ENCODE data around the gene WWTR1. TPM values are rescaled to one million over a fixed set of nuclear protein-coding genes. Genes with fewer than 3 reads are reported as not detected.
A peak's percentile ranks its signal among the peaks of the same experiment; 100 is the strongest.

WWTR1 gene
- total and polyA plus RNA-seq, 2 of the 4 experiments (the other 2 are of a cell fraction), result 38.9 to 65.3 TPM

GRCh38 chr3:149507491-149508324, 150.1 kb downstream of the WWTR1 start:
- Histone ChIP-seq H2BK120ac (ENCODE audit: low read depth, low read length) (peak overlapping the region; percentile 86), H3K23ac (ENCODE audit: low read depth, low read length) (peak overlapping the region; percentile 10; the same call in 1 of the 2 replicates), H3K18ac (ENCODE audit: low read depth, low read length) (peak overlapping the region; percentile 51; the same call in 1 of the 2 replicates), H3K27me3 (ENCODE audit: control insufficient read depth, insufficient read depth, low read length) (no peaks in the 10 kb centered on the region), H4K8ac (ENCODE audit: low read depth in 2 of 2, low read length in 2 of 2) (peak overlapping the region; percentile 63 to 66; a peak in 3 of 4 replicates), H2BK20ac (ENCODE audit: low read depth, low read length) (peak overlapping the region; percentile 68; the same call in 1 of the 2 replicates), H3K14ac (replicated peaks; ENCODE audit: low read depth, low read length) (peak overlapping the region; percentile 67), H3K9me1 (ENCODE audit: insufficient read depth, low read length) (peaks cover 15% of the 10 kb centered on the region), H3K27ac (ENCODE audit: insufficient read depth, low read length) (peak overlapping the region; percentile 41; the same call in 1 of the 2 replicates), H3K4ac (ENCODE audit: low read depth, low read length) (peak overlapping the region; percentile 57), H2AK5ac (ENCODE audit: low read depth, low read length) (peak overlapping the region; percentile 81), H3K4me2 (ENCODE audit: low read depth, low read length) (no peak overlapping the region), H2AFZ (replicated peaks; ENCODE audit: low read length, poor library complexity) (peak overlapping the region; percentile 83), H3K79me1 (ENCODE audit: low read depth in 1 of 2, low read length in 2 of 2) (no peaks in the 10 kb centered on the region), H4K20me1 (ENCODE audit: insufficient read depth, low read length) (no peaks in the 10 kb centered on the region), H2BK5ac (ENCODE audit: low read depth, low read length, poor library complexity, severe bottlenecking) (peak overlapping the region; percentile 28), H3K36me3 (ENCODE audit: control insufficient read depth, insufficient read depth, low read length) (no peaks in the 10 kb centered on the region), H4K5ac (ENCODE audit: low read depth, low read length) (peak overlapping the region; percentile 72), H3K4me1 (ENCODE audit: control insufficient read depth, insufficient read depth, low read length) (peaks cover 15% of the 10 kb centered on the region), H3K4me3 (ENCODE audit: insufficient read depth, low read depth, low read length) (no peak overlapping the region), H4K91ac (ENCODE audit: insufficient read depth, low read depth, low read length) (peak overlapping the region; percentile 64), H3K9ac (ENCODE audit: low read depth, low read length) (0 out of 2 replicates have a peak overlapping the region, but pooled peaks have one; percentile 2), H3K9me3 (ENCODE audit: control insufficient read depth, insufficient read depth, low read length) (no peaks in the 10 kb centered on the region), H2AK9ac (replicated peaks; ENCODE audit: low read depth, low read length, poor library complexity) (peak overlapping the region; percentile 42), H3K56ac (ENCODE audit: extremely low read depth, insufficient read depth, low read length) (no peak overlapping the region), H2BK15ac (ENCODE audit: low read depth, low read length) (peak overlapping the region; percentile 80; the same call in 2 of the 3 replicates)
- ATAC-seq (ENCODE audit: low read depth) (peak; percentile 18; the same call in 1 of the 2 replicates), DNase-seq (no peak)
- WGBS, 2 experiments (ENCODE audit: extremely low coverage in 2 of 2, insufficient read length in 1 of 2), result 86% methylated on average over 1 of the region's 14 CpGs; no CpG with 5 or more reads in 1 of the 2 experiments
- BruUV-seq (replicated peaks), result no TSS peak
- dilution Hi-C loops (cut with HindIII; ENCODE audit: low sequenced_read_pairs, unreplicated experiment), result loop anchor here (25.0 kb wide), 1 partner anchor 230 kb away; no protein-coding TSS in a partner anchor
- intact Hi-C loops (cut with micrococcal nuclease), result no loop called here
- POLR2A ChIA-PET (ENCODE audit: unreplicated experiment), result no interaction called here
- CTCF ChIA-PET, result interaction anchor here (0.6 kb wide), 1 partner anchor 118 kb away, joined by 5 read pairs; no protein-coding TSS in a partner anchor
- no peak for TF ChIP-seq POLR2A (IDR thresholded peaks at IDR 0.05; ENCODE audit: low read depth, low read length)
- no peak for TF ChIP-seq MAZ (IDR thresholded peaks at IDR 0.05; ENCODE audit: borderline replicate concordance, low read depth, low read length)
- TF ChIP-seq FOS (IDR thresholded peaks at IDR 0.05; ENCODE audit: low read depth, low read length), result no peak
- TF ChIP-seq CTCF (conservative IDR thresholded peaks at IDR 0.05; ENCODE audit: low read depth, low read length), result no peak
- no peak for TF ChIP-seq MAFK (IDR thresholded peaks at IDR 0.05; ENCODE audit: low read depth, low read length)
- in situ Hi-C loops (cut with MboI; ENCODE audit: low sequenced_read_pairs), result no loop called here

All from IMR-90 (cell line).